Activated CD4-positive, alpha-beta T cell treated with anti-CD3 and anti-CD28 coated beads, Interleukin-2, amount 50 U/mL, for 24 hours (primary cell): Measurements from ENCODE around the gene RHOBTB3.
A peak's percentile ranks its signal among the peaks of the same experiment; 100 is the strongest.
"Not testable (repeated sequence)": the region's sequence is repeated elsewhere in the genome, so short reads cannot be mapped to it uniquely, and the experiment has no call there.

ENCODE experiments used
- DNase-seq, 2 donors: peaks; one replicate each; pipeline ENCODE4 v3.0.0-alpha.2; 2020; ENCODE audit warnings: low read depth in 1 of 2, low spot score in 1 of 2

RHOBTB3 gene

GRCh38 chr5:95797301-95797700 lies 66.2 kb downstream of the RHOBTB3 start:
- DNase-seq = no peak

DNA sequence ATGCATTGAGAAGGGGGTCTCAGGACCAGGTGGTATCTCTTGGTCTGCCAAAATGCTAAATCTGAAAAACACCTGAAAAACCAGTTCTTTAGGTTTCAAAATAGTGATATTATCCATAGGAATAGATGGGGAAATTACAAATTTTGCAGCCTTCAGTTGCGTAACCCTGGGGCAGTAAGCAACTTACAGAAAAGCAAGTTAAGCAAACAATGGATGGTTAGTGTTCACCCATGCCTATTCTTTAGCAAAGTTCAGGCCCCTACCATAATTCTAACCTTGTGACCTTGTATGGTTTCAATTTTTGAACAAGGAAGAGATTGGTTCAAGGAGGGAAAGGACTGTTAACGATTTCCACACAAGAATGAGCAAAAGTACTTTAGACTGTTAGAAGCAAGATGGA lies 66.9 kb downstream of the RHOBTB3 start:
- DNase-seq = no peak

DNA sequence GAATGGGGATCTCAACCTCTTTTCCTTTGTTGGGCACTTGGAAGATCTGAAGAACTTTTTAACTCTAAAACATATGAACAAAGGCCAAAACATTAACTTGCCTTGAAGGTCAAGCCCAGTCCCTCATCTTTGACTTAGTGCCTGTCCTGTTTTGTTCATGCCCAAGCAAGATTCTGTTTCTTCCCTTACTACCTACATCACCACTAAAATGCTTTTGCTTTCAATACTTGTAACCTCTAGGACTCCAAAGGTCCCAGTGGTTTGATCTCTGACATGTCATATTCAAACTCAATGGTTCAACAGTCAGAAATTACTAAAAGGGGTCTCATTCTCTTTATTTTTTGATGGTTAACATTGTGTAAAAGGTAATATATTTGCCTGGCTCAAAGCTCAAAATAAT lies 67.4 kb downstream of the RHOBTB3 start:
- DNase-seq = no peak

DNA sequence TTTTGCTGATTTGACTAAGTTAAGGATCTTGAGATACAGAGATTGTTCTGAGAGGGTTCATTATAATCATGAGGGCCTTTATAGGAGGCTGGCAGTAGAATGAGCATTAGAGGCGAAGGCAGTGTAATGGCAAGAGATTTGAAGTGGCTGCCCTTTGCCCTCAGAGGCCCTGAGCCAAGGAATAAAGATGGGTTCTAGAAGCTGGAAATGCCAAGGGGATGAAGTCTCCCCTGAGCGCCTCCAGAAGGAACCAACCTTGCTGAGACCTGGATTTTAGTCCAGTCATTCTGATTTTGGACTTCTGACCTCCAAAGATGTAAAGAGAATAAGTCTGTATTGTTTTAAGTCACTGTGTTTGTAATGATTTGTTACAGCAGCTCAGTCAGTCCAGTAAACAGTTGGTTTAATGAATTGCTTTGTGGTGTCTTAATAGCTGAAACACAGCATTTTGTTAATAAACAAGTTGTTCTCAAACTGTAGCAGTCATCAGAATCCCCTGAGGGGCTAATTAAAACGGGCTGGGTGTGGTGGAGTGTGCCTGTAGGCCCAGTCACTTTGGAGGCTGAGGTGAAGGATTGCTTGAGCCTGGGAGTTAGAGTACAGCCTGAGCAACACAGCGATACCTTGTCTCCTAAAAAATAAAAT lies 68.2 kb downstream of the RHOBTB3 start:
- no peak for DNase-seq

DNA sequence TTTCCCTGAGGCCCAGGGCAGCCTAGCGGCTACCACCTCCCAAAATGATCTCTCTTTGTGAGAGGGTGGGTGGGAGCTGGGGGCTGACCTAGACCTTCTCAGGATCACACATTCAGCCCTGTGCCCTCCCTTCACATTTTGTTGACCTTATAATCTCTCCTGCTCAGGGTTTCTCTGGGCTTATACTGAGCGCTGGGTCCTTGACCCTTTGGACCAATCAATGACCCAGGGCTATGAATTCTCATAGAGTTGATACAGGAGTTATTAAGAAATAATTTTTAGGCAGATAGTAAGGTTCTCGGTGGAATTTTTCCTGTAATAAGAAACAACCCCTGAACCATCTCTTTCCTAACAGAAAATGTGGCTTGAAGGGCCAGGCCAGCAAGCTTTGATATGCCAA lies 69.4 kb downstream of the RHOBTB3 start:
- DNase-seq = no peak

GRCh38 chr5:95801532-95801931 lies 70.4 kb downstream of the RHOBTB3 start:
- DNase-seq = no peak

DNA sequence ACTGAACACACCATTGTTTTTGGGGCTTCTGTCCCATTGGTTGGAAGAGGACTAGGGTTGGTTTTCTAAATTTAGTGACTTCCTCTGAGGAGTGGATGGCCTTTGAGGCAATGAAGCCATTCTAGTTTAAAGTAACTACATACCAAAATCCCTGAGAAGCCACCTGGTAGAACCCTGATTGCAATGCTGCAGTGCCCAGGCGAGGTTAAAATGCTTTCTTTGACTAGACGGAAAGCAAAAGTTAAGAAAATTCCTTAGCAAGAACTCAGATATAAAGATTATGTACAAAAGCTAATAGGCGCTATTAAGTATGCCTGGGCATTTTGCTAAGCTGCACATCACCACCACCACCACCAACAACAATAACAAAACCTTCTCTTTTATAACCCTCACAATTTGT lies 70.8 kb downstream of the RHOBTB3 start:
- DNase-seq = no peak

DNA sequence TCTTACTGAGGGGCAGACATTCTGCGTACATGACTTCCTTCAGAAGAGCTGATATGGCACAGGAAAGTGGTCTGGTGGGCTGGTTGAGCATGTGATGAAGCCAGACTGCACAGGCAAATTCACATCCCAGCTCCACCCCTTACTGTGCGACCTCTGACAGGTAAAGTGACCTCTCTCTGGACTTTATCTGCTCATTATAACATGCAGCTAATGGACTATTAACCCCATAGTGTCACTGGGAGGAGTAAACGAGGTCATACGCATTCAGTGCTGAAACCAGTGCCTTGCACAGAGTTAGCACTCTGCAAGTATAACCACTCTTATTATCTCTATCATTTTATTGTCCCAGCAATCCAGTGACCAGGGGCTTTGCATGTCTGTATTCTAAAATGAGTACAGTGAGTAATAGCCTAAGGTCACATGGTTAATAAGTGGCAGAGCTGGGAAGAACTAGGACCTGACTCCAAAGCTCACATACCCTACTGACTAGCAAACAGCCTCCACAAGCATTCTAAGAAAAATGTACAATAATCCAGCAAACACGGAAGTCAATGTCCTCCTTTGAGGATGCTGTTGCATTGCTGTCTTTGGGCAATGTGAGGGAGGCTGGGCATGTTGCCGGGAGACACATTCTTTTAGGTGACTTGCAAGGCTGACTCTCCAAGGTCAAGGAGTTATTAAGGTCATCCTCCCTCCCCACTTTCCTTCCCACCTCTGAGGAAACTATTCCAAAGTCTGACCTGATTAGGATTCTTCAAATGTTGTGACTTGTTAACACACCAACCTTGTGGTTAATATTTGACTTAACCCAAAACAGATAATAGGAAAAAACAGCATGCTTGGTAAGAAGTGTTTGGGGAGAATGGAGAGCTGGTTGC lies 72.4 kb downstream of the RHOBTB3 start:
- DNase-seq = no peak

DNA sequence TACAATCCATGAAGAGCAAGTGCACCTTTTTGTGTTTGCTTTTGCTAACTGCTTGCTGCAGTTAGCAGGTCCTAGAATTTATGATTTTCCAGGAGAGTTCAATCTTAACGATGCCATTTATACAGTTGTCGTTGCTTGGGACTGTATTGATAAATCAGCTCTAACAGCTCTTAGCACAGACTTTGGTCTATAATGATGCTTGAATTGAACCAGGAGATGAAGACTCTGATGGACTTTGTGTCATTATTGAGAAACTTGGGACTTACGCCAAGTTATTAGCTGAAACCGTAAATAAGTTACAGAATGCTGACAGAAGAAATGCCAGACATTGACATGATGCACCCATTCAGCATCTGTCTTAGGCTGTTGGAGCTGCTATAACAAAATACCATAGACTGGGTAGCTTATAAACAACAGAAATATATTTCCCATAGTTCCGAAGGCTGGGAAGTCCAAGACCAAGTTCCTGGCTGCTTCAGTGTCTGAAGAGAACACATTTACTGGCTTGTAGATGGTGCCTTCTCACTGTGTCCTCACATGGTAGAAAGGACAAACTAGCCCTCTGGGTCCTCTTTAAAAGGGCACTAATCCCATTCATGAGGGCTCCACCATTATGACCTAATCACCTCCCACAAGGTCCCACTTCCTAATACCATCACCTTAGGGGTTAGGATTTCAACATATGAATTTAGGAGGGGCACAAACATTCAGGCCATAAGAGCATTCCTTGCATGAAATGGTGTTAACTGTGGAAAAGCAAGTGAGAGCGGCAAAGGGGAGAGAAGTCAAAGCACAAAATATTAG lies 73.8 kb downstream of the RHOBTB3 start:
- DNase-seq = no peak

DNA sequence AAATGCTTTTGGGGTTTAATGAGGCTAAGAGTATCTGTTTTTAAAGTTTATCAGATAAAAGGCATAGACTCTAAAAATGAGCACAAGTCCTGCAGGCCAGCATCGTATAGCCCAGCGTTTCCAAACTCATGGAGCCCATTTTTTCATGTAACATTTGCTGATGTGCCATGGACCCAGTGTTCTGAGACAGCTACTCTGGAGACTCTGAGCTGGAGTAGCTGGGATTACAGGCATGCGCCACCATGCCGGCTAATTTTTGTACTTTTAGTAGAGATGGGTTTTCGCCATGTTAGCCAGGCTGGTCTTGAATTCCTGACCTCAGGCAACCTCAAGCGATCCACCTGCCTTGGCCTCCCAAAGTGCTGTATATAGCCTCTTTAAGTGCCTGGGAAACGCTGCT lies 75.6 kb downstream of the RHOBTB3 start:
- DNase-seq = no peak

DNA sequence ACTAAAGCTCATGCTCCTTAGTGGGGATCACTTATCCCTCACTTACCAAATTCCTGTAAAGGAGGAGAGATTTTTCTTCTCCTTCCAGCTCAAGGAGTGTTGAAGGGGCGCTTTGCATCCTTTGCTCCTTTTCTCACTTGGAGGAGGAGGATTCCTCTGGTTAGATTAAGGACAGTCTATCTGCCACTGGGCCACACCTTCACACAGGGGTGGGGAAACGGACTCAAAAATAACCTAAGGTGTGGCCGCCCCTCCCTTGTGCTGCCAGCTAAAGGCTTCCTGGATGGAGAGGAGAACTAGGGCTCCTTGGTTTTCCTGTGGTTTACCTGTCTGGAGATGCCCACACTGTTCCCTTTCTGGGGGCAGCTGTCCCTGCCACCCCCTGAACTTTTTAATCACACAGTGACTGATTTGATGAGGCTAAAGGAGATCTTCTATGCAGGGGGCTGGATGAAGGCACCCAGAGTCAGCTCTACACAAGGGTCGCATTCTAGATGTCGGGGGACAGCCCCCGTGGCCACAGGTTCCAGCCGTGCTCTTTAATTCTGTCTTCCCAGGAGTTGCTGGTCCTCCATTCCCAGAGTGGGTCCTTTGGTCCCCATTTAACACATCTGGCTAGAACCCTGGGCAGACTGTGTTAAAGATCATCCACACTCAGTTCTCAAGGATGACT lies 77.0 kb downstream of the RHOBTB3 start:
- no peak for DNase-seq

- DNase-seq = peak in 1 of 2 donors; percentile 74
Observed at GRCh38 chr5:95808686-95809413, 77.7 kb downstream of the RHOBTB3 start.

DNA sequence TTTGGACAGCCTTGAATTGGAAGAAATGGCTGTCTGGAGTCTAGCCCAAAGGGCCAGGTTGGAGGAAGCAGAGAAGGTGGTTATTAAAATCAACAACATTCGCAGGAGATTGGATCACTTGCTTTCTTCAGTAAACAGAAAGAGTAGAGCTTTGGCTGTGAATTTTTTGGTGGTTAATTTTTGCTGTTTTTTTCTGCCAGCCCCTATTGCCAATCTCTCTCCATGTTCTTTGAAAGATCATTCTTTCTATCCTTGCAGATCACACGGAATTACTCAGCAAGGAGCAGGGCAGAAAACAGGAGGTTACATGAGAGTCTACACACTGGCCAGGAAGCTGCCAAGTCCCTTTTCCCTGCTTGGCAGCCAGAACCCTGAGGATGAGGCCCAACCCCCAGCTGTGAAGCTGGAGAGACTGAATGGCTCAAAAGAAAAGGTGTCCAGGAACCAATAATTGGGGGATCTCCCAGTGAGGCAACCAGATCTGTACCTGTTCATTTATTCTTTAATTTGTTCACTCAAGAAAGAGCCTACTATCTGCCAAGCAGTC lies 78.4 kb downstream of the RHOBTB3 start:
- no peak for DNase-seq

GRCh38 chr5:95810305-95811125 lies 79.4 kb downstream of the RHOBTB3 start:
- DNase-seq = no peak

DNA sequence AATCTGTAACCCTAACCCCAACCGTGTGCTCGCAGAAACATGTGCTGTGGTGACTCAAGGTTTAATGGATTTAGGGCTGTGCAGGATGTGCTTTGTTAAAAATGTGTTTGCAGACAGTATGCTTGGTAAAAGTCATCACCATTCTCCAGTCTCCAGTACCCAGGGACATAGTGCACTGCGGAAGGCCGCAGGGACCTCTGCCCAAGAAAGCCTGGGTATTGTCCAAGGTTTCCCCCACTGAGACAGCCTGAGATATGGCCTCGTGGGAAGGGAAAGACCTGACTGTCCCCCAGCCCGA lies 79.9 kb downstream of the RHOBTB3 start:
- DNase-seq = not testable (repeated sequence)

GRCh38 chr5:95811461-95812073 lies 80.4 kb downstream of the RHOBTB3 start:
- not testable (repeated sequence) for DNase-seq

- no peak for DNase-seq
Observed at GRCh38 chr5:95812074-95812471, 80.9 kb downstream of the RHOBTB3 start.

DNA sequence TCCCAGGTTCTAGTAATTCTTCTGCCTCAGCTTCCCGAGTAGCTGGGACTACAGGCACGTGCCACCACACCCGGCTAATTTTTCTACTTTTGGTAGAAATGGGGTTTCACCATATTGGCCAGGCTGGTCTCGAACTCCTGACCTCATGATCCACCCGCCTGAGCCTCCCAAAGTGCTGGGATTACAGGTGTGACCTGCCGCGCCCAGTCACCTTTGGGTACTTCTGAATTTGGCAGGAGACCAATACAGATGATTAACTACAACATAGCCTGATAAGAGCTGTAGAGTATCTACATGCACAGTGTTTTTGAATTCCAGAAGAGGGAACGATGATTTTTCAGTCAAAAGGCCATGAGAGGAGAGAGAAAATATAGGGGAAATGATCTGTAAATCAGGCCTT lies 81.9 kb downstream of the RHOBTB3 start:
- DNase-seq = not testable (repeated sequence)

- no peak for DNase-seq
Observed at GRCh38 chr5:95815155-95815729, 84.1 kb downstream of the RHOBTB3 start.
